Panc1 (cell line): Measurements from ENCODE around the gene ATP5ME. TPM values are rescaled to one million over a fixed set of nuclear protein-coding genes. Genes with fewer than 3 reads are reported as not detected.

Experiments
- ATAC-seq: fragments of 200-7000 bp; cut with Tn5 transposase; 2 replicates; pipeline ENCODE4 v1.9.1; 2020; ENCODE audit warnings: mild to moderate bottlenecking, moderate library complexity
- BruUV-seq: library from RNA; stranded (reverse); fragments of 400-500 nt; replicated peaks from 2 replicates; lab custom pipeline; 2021; lab: Mats Ljungman, UMichigan
- CTCF ChIA-PET: fragments of 300-600 bp; sonication (Branson Sonifier 250); formaldehyde crosslinking; loops from one replicate; lab custom pipeline; 2022; ENCODE audit warnings: antibody characterized with exemption; lab: Charles Lee
- POLR2A ChIA-PET: fragments of 300-600 bp; sonication (Branson Sonifier 250); formaldehyde crosslinking; loops from one replicate; lab custom pipeline; 2022; ENCODE audit warnings: antibody characterized with exemption; lab: Charles Lee
- DNase-seq: peaks from one replicate; pipeline ENCODE4 v3.0.0-alpha.2; 2010; ENCODE audit warnings: low read depth, low spot score
- H3K27ac ChIP-seq: 2 replicates; pipeline ENCODE4 v1.5.1; 2011; ENCODE audit warnings: mild to moderate bottlenecking, low read length, inconsistent platforms
- H3K27me3 ChIP-seq: fragments of 200-500 bp; sonication (Bioruptor generic); 2 replicates; pipeline ENCODE4 v1.6.0; 2014; ENCODE audit warnings: low read length, inconsistent platforms; ENCODE audit not compliant: control insufficient read depth, insufficient read depth
- H3K36me3 ChIP-seq: fragments of 200-500 bp; sonication (Bioruptor generic); 2 replicates; pipeline ENCODE4 v1.5.1; 2014; ENCODE audit warnings: inconsistent platforms, mild to moderate bottlenecking, low read length, moderate library complexity; ENCODE audit not compliant: control insufficient read depth, insufficient read depth
- H3K4me1 ChIP-seq: 2 replicates; pipeline ENCODE4 v1.5.1; 2011; ENCODE audit warnings: inconsistent platforms, mild to moderate bottlenecking, low read length, moderate library complexity; ENCODE audit not compliant: control insufficient read depth, insufficient read depth
- H3K4me3 ChIP-seq, 2 experiments: 2 replicates each; pipeline ENCODE4 v1.5.1; 2011 to 2012; ENCODE audit warnings: low read depth in 2 of 2, low read length in 2 of 2, mild to moderate bottlenecking in 2 of 2, inconsistent platforms in 1 of 2, moderate library complexity in 1 of 2
- H3K9me3 ChIP-seq: fragments of 200-500 bp; sonication (Bioruptor generic); 2 replicates; pipeline ENCODE4 v1.5.1; 2014; ENCODE audit warnings: low read depth, mild to moderate bottlenecking, inconsistent platforms, low read length, moderate library complexity; ENCODE audit not compliant: control insufficient read depth, insufficient read depth
- POLR2AphosphoS5 ChIP-seq: IDR thresholded peaks from 2 replicates; pipeline ENCODE4 v1.6.1; 2012; ENCODE audit warnings: mild to moderate bottlenecking, low read depth, low read length, moderate library complexity
- REST ChIP-seq, 2 experiments: IDR thresholded peaks; 2 replicates each; pipeline ENCODE4 v1.6.1; 2011 to 2012; ENCODE audit warnings: low read depth in 2 of 2, control low read depth in 1 of 2, low read length in 1 of 2, mild to moderate bottlenecking in 1 of 2, moderate library complexity in 1 of 2; ENCODE audit not compliant: insufficient read depth in 1 of 2
- SIN3A ChIP-seq: IDR thresholded peaks from 2 replicates; pipeline ENCODE4 v1.6.1; 2012; ENCODE audit warnings: low read depth, mild to moderate bottlenecking, low read length, moderate library complexity, borderline replicate concordance; ENCODE audit not compliant: insufficient read depth
- TCF7L2 ChIP-seq: IDR thresholded peaks from 2 replicates; pipeline ENCODE4 v1.6.1; 2011; ENCODE audit warnings: mild to moderate bottlenecking, low read depth, low read length, inconsistent platforms
- in situ Hi-C: cut with HindIII; loops from 2 replicates; pipeline ENCODE4 v1.10.0; 2016; ENCODE audit warnings: low sequenced_read_pairs, low pct_unique_long_range_greater_than_20kb
- intact Hi-C: fragments of 100-400 bp; cut with micrococcal nuclease; formaldehyde crosslinking; loops from one replicate; pipeline ENCODE4 v1.10.0; 2022; ENCODE audit not compliant: unreplicated experiment
- total RNA-seq: library from RNA; stranded (reverse); gene quantifications from one replicate; pipeline ENCODE4 v1.2.1, GENCODE V29; 2021; ENCODE audit not compliant: unreplicated experiment
- TF ChIP-seq, protein P1 (sequence below): fragments of 450-650 bp; IDR thresholded peaks from 2 replicates; pipeline ENCODE4 v1.5.1; 2017; ENCODE audit warnings: mild to moderate bottlenecking

The ATP5ME gene
- total RNA-seq, 1 experiment from 2014 or later = 257 TPM

DNA sequence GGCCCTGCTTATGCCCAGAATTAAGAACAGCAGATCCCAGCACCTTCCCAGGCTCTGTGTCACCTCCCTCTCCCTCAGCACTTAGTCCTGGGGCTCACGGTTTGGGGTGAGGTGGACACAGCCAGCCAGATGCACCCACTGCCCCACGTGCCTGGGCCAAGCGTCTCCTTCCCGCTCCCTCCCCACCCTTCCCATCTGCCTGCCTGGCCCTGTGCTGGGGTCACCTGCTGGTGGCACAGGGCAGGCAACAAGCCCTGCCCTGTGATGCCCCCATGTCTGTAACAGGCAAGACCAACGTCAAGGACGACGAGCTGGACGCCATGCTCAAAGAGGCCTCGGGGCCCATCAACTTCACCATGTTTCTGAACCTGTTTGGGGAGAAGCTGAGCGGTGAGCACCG, 5.6 kb upstream of the ATP5ME start:
- no peaks in the 10 kb centered on the region for H3K9me3 ChIP-seq
- in situ Hi-C loops = no loop called here
- no TSS peak for BruUV-seq
- peaks cover 17% of the 10 kb centered on the region for H3K4me1 ChIP-seq
- CTCF ChIA-PET = no interaction called here
- POLR2A ChIA-PET = no interaction called here
- TF ChIP-seq REST (IDR thresholded peaks at IDR 0.05; ENCODE audit: insufficient read depth in 1 of 2, low read depth in 2 of 2, low read length in 1 of 2) (no peak), TCF7L2 (no peak), SIN3A (no peak), POLR2AphosphoS5 (no peak)
- TF ChIP-seq, protein P1, sequence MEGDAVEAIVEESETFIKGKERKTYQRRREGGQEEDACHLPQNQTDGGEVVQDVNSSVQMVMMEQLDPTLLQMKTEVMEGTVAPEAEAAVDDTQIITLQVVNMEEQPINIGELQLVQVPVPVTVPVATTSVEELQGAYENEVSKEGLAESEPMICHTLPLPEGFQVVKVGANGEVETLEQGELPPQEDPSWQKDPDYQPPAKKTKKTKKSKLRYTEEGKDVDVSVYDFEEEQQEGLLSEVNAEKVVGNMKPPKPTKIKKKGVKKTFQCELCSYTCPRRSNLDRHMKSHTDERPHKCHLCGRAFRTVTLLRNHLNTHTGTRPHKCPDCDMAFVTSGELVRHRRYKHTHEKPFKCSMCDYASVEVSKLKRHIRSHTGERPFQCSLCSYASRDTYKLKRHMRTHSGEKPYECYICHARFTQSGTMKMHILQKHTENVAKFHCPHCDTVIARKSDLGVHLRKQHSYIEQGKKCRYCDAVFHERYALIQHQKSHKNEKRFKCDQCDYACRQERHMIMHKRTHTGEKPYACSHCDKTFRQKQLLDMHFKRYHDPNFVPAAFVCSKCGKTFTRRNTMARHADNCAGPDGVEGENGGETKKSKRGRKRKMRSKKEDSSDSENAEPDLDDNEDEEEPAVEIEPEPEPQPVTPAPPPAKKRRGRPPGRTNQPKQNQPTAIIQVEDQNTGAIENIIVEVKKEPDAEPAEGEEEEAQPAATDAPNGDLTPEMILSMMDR = no peak
- DNase-seq (no peak), ATAC-seq (no peak)
- intact Hi-C loops = no loop called here
- no peak overlapping the region for H3K4me3 ChIP-seq
- H3K27me3 ChIP-seq = no peaks in the 10 kb centered on the region
- H3K27ac ChIP-seq = no peak overlapping the region
- peaks cover 2% of the 10 kb centered on the region; the same call in 1 of the 2 replicates for H3K36me3 ChIP-seq

DNA sequence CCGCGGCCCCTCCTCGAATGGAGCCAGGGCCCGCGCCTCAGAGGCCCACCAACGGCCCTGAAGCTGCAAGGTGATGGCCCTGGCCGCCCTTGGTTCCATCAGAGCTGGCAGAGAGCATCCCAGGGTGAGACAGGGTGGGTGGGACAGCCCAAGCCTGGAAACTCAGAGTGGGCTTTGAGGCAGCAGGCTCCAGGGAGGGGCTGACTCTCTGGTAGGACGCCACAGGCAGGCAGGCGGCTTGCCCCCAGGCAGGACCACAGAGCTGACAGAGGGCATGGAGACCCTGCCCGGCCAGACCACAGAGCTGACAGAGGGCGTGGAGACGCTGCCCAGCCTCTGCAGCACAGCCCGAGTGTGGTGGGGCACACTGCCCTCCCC, 5.0 kb upstream of the ATP5ME start:
- no peak for TF ChIP-seq POLR2AphosphoS5
- TF ChIP-seq REST (IDR thresholded peaks at IDR 0.05; ENCODE audit: insufficient read depth in 1 of 2, low read depth in 2 of 2, low read length in 1 of 2) = no peak
- TF ChIP-seq TCF7L2 = no peak
- TF ChIP-seq, protein P1 = no peak
- TF ChIP-seq SIN3A = no peak
- CTCF ChIA-PET = interaction anchor here (0.8 kb wide), 1 partner anchor 15 kb away, joined by 3 read pairs; no protein-coding TSS in a partner anchor
- no peak overlapping the region for H3K27ac ChIP-seq
- peaks cover 15% of the 10 kb centered on the region for H3K4me1 ChIP-seq
- DNase-seq (no peak), ATAC-seq (no peak)
- POLR2A ChIA-PET = no interaction called here
- H3K36me3 ChIP-seq = peaks cover 3% of the 10 kb centered on the region; the same call in 1 of the 2 replicates
- H3K4me3 ChIP-seq = no peak overlapping the region
- intact Hi-C loops (no loop called here), in situ Hi-C loops (no loop called here)
- H3K9me3 ChIP-seq = no peaks in the 10 kb centered on the region
- no peaks in the 10 kb centered on the region for H3K27me3 ChIP-seq
- no TSS peak for BruUV-seq
